ENCODE measurements around the gene SPOCK1. TPM values are rescaled to one million over a fixed set of nuclear protein-coding genes. Genes with fewer than 3 reads are reported as not detected.

The SPOCK1 gene
- total and polyA plus RNA-seq, 10 donors, result 0.50 to 17.0 (median 6.6) TPM

GRCh38 chr5:137004279-137004678 lies 494.8 kb downstream of the SPOCK1 start:
- no peak for TF ChIP-seq POLR2A (IDR thresholded peaks at IDR 0.05)
- TF ChIP-seq CTCF (IDR thresholded peaks at IDR 0.05 in 8 of 11, conservative IDR thresholded peaks at IDR 0.05 in 3 of 11), result no peak
- TF ChIP-seq POLR2AphosphoS5 (IDR thresholded peaks at IDR 0.05), result no peak
- 75 to 89% (median 82%) methylated on average over 2 of the region's 2 CpGs for WGBS, 5 donors
- Histone ChIP-seq H3K27me3 (replicated peaks in 1 of 7) (no peaks in the 10 kb centered on the region), H3K36me3 (no peaks in the 10 kb centered on the region), H3K4me1 (no peaks in the 10 kb centered on the region), H3K4me3 (no peak overlapping the region), H3K9me3 (peaks cover 0 to 4% (median 0%) of the 10 kb centered on the region in 8 donors), H3K27ac (no peak overlapping the region)
- intact Hi-C loops (cut with DNase I; ENCODE audit: low total_unique reads), result no loop called here
- DNase-seq, result no peak

GRCh38 chr5:137001026-137001569 lies 498.0 kb downstream of the SPOCK1 start:
- intact Hi-C loops (cut with DNase I; ENCODE audit: low total_unique reads), result no loop called here
- H3K27me3 ChIP-seq (replicated peaks in 1 of 7), result no peaks in the 10 kb centered on the region
- TF ChIP-seq POLR2AphosphoS5 (IDR thresholded peaks at IDR 0.05) (no peak), CTCF (IDR thresholded peaks at IDR 0.05 in 8 of 11, conservative IDR thresholded peaks at IDR 0.05 in 3 of 11) (no peak), POLR2A (IDR thresholded peaks at IDR 0.05) (no peak)
- no peak overlapping the region for H3K27ac ChIP-seq
- DNase-seq, result no peak
- no peak overlapping the region for H3K4me3 ChIP-seq
- WGBS, 5 donors, result 75 to 85% (median 79%) methylated on average over 7 of the region's 7 CpGs
- H3K9me3 ChIP-seq, result peaks cover 0 to 4% (median 0%) of the 10 kb centered on the region in 8 donors
- no peaks in the 10 kb centered on the region for H3K36me3 ChIP-seq
- H3K4me1 ChIP-seq, result no peaks in the 10 kb centered on the region

GRCh38 chr5:136999787-137000186 lies 499.3 kb downstream of the SPOCK1 start:
- H3K27ac ChIP-seq, result no peak overlapping the region
- DNase-seq, result no peak
- 84 to 91% (median 88%) methylated on average over 5 of the region's 5 CpGs for WGBS, 5 donors
- intact Hi-C loops (cut with DNase I; ENCODE audit: low total_unique reads), result no loop called here
- H3K9me3 ChIP-seq, result no peaks in the 10 kb centered on the region
- H3K4me3 ChIP-seq, result no peak overlapping the region
- TF ChIP-seq CTCF (IDR thresholded peaks at IDR 0.05 in 8 of 11, conservative IDR thresholded peaks at IDR 0.05 in 3 of 11) (no peak), POLR2AphosphoS5 (IDR thresholded peaks at IDR 0.05) (no peak), POLR2A (IDR thresholded peaks at IDR 0.05) (no peak)
- H3K36me3 ChIP-seq, result no peaks in the 10 kb centered on the region
- H3K4me1 ChIP-seq, result no peaks in the 10 kb centered on the region
- no peaks in the 10 kb centered on the region for H3K27me3 ChIP-seq (replicated peaks in 1 of 7)

GRCh38 chr5:136998854-136999357 lies 500.2 kb downstream of the SPOCK1 start:
- 80 to 87% (median 83%) methylated on average over 6 of the region's 6 CpGs for WGBS, 5 donors

More at GRCh38 chr5:136998854-136999357, 500.2 kb downstream of the SPOCK1 start:
- no peak overlapping the region for H3K4me3 ChIP-seq
- intact Hi-C loops (cut with DNase I; ENCODE audit: low total_unique reads), result no loop called here
- TF ChIP-seq POLR2AphosphoS5 (IDR thresholded peaks at IDR 0.05), result no peak
- no peak for TF ChIP-seq POLR2A (IDR thresholded peaks at IDR 0.05)
- no peak for TF ChIP-seq CTCF (IDR thresholded peaks at IDR 0.05 in 8 of 11, conservative IDR thresholded peaks at IDR 0.05 in 3 of 11)
- H3K27ac ChIP-seq, result no peak overlapping the region
- DNase-seq, result no peak
- H3K4me1 ChIP-seq, result no peaks in the 10 kb centered on the region
- H3K9me3 ChIP-seq, result no peaks in the 10 kb centered on the region
- H3K27me3 ChIP-seq (replicated peaks in 1 of 7), result no peaks in the 10 kb centered on the region
- H3K36me3 ChIP-seq, result no peaks in the 10 kb centered on the region
